ENCODE measurements around the gene KCNQ1.

- no peak for TF ChIP-seq CTCF (optimal IDR thresholded peaks at IDR 0.05 in 1 of 3, IDR thresholded peaks at IDR 0.05 in 1 of 3, conservative IDR thresholded peaks at IDR 0.05 in 1 of 3; ENCODE audit: extremely low read depth in 1 of 3, insufficient read depth in 2 of 3, low read length in 3 of 3)
- no peak for TF ChIP-seq EZH2 (IDR thresholded peaks at IDR 0.05; ENCODE audit: low read length)
Measured at GRCh38 chr11:2441171-2441570, 3.6 kb upstream of the KCNQ1 start.

Measured in keratinocyte (primary cell).